GM18507 (cell line): Measurements from ENCODE around the gene RPUSD2.
"Not testable (repeated sequence)": the region's sequence is repeated elsewhere in the genome, so short reads cannot be mapped to it uniquely, and the experiment has no call there.

Experiments used
- DNase-seq: peaks from one replicate; pipeline ENCODE4 v3.0.0; 2011; ENCODE audit warnings: low read depth; ENCODE audit not compliant: insufficient read length; ENCODE audit errors: extremely low spot score
- FAIRE-seq: peaks from 2 replicates; lab custom pipeline; 2011; peaks lifted over from hg19 to GRCh38; lab: Jason Lieb, UNC

The RPUSD2 gene

GRCh38 chr15:40564591-40565332 lies 4.3 kb upstream of the RPUSD2 start, which contains the start of gene CCDC32:
Gene CCDC32 (minus strand): TSS chr15:40565042. CDS start chr15:40563015, 2,027 bp downstream.
- FAIRE-seq, result peak; percentile 99
- peak; percentile 96 for DNase-seq

DNA sequence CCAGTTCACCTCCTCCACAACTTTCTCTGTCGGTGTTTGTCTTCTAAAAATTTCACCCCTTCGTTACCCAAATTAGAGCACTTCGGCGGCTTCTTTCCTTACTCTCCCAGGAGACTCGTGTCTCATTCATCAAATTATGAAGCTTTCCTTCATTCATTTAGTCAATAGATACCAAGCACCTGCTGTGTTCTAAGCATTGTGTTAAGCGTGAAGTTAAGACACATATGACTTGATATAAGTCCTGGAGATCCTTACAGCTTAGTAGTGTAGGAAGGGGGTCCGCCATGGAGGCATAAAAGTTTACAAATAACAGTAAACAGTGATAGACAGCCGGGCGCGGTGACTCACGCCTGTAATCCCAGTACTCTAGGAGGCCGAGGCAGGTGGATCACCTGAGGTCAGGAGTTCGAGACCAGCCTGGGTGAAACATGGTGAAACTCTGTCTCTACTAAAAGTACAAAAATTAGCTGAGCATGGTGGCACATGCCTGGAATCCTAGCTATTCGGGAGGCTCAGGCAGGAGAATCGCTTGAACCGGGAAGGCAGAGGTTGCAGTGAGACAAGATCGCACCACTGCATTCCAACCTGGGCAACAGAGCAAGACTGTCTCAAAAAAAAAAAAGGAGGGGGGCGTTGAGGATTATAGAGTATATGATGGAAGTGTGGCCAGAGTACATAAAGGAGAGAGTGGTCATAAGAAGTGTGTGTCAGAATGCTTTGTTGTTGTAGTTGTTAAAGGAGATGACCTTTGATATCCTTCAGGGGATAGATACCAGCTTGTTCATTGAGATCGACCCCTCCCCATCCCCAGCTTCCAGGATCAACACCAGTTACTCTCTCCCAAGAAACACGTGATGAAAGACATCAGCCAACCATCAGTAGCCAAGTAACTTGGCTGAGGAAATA lies 3.5 kb upstream of the RPUSD2 start:
- FAIRE-seq (no peak), DNase-seq (no peak)

GRCh38 chr15:40567111-40567510 lies 2.0 kb upstream of the RPUSD2 start:
- FAIRE-seq (no peak), DNase-seq (no peak)

GRCh38 chr15:40575113-40575512 lies 6.0 kb downstream of the RPUSD2 start:
- DNase-seq, result no peak
- FAIRE-seq, result no peak

DNA sequence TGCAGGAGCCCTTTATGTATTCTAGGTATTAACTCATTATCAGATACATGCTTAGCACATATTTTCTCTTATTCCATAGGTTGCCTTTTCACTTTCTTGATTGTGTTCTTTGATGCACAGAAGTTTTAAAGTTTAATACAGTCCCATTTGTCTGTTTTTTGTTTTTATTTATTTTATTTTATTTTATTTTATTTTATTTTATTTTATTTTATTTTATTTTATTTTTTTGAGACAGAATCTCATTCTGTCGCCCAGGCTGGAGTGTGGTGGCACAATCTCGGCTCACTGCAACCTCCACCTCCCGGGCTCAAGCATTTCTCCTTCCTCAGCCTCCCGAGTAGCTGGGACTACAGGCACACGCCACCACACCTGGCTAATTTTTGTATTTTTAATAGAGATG lies 7.8 kb downstream of the RPUSD2 start:
- DNase-seq, FAIRE-seq: not testable (repeated sequence)

- no peak for FAIRE-seq
- no peak for DNase-seq
Observed at GRCh38 chr15:40578892-40579291, 9.8 kb downstream of the RPUSD2 start.

- FAIRE-seq, DNase-seq: not testable (repeated sequence)
Observed at GRCh38 chr15:40581796-40582195, 12.7 kb downstream of the RPUSD2 start.

DNA sequence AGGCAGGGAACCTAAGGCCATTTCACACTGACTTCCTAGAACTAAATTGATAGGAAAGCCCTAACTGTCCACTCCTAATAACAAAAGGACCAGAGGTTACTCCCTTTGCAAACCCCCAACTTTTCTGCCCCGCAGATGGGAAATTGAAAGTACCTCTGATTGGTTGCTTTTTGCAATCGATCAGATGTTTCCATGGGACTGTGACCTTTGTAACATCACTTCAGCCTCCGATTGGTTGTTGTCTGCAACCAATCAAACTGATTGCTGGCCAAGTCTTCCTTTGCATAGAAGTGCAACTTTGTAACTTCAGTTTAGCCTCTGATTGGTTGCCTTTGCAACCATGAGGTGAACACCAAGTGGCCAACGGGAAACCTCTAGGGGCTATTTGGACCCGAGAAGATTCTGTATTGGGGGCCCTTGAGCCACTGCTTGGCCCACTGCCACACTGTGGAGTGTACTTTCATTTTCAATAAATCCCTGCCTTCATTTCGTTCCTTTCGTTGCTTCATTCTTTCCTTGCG lies 13.7 kb downstream of the RPUSD2 start:
- no peak for DNase-seq

GRCh38 chr15:40584191-40584590 lies 15.1 kb downstream of the RPUSD2 start:
- no peak for DNase-seq

More for the DNA sequence above, 13.7 kb downstream of the RPUSD2 start:
- FAIRE-seq, result no peak

GRCh38 chr15:40590667-40591050 lies 21.6 kb downstream of the RPUSD2 start:
- DNase-seq (no peak), FAIRE-seq (no peak)

More at GRCh38 chr15:40584191-40584590, 15.1 kb downstream of the RPUSD2 start:
- FAIRE-seq, result no peak

GRCh38 chr15:40591389-40591788 lies 22.3 kb downstream of the RPUSD2 start:
- no peak for DNase-seq
- FAIRE-seq, result no peak

- no peak for FAIRE-seq
- no peak for DNase-seq
Observed at GRCh38 chr15:40593165-40593564, 24.1 kb downstream of the RPUSD2 start.

DNA sequence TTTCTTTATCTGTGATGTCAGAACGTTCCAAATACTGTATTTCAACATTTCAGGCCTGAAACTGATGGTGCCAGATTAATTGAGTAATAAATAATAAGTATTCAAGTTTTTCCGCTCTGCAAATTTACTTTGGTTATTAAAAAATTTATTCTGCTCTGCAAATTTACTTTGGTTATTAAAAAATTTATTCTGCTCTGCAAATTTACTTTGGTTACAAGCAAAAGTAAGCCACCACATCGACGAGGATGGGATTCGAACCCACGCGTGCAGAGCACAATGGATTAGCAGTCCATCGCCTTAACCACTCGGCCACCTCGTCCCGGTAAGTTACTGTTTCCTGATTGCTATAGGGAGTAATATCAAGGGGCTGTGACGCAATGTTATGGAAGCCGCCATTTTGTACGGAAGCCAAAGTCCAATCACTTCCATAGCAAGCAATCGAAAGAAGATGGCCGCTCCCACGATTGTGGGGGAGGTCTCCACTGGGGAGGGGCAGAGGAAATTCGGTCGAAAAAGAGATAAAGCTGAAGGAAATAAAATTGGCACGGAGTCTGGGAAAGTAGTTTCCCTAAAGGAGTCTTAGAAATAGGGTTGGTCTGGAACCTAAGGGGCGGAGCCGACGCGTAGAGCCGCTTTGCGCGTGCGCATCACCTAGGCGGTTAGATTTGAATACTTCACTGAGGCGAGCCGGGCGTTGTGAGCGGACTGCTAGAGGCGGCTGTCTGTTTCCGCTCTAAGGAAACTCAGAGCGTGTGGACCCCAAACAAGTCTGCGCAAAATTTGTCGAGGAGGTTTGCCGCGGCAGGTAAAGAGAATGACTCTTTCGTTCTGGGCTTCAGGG lies 24.7 kb downstream of the RPUSD2 start, which contains the start of gene KNL1:
KNL1 (plus strand) TSS at position 662 of the 841 bp plus-strand sequence. CDS start 8,683 bp downstream, outside the sequence.
- DNase-seq (peak; percentile 69), FAIRE-seq (peak; percentile 87)

- DNase-seq (peak; percentile 38), FAIRE-seq (peak; percentile 81)
Observed at GRCh38 chr15:40594429-40594836, 25.3 kb downstream of the RPUSD2 start.

GRCh38 chr15:40595219-40595618 lies 26.1 kb downstream of the RPUSD2 start:
- FAIRE-seq (no peak), DNase-seq (no peak)

GRCh38 chr15:40595773-40596172 lies 26.7 kb downstream of the RPUSD2 start:
- no peak for DNase-seq
- FAIRE-seq, result no peak

- DNase-seq, result no peak
- no peak for FAIRE-seq
Observed at GRCh38 chr15:40597024-40597423, 27.9 kb downstream of the RPUSD2 start.

DNA sequence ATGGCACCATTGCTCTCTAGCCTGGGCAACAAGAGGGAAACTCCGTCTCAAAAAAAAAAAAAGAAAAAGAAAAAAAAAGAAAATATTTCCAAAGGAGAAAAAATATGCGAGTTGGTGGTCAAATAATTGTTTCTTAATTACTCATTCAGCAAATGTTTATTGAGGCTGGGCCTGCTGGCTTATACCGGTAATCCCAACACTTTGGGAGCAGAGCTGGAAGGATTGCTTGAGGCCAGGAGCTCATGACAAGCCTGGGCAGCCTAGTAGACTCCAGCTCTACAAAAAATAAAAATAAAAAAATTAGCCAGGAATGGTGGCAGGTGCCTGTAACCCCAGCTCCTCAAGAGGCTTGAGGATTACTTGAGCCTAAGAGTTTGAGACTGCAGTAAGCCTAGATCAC lies 29.0 kb downstream of the RPUSD2 start:
- DNase-seq (no peak), FAIRE-seq (no peak)

GRCh38 chr15:40598672-40599071 lies 29.6 kb downstream of the RPUSD2 start:
- FAIRE-seq (no peak), DNase-seq (no peak)
